Measurements from ENCODE around the gene DNAJC21. TPM values are rescaled to one million over a fixed set of nuclear protein-coding genes. Genes with fewer than 3 reads are reported as not detected.

The DNAJC21 gene
- total and polyA plus RNA-seq, 4 donors, result 8.8 to 21.0 (median 11.8) TPM

DNA sequence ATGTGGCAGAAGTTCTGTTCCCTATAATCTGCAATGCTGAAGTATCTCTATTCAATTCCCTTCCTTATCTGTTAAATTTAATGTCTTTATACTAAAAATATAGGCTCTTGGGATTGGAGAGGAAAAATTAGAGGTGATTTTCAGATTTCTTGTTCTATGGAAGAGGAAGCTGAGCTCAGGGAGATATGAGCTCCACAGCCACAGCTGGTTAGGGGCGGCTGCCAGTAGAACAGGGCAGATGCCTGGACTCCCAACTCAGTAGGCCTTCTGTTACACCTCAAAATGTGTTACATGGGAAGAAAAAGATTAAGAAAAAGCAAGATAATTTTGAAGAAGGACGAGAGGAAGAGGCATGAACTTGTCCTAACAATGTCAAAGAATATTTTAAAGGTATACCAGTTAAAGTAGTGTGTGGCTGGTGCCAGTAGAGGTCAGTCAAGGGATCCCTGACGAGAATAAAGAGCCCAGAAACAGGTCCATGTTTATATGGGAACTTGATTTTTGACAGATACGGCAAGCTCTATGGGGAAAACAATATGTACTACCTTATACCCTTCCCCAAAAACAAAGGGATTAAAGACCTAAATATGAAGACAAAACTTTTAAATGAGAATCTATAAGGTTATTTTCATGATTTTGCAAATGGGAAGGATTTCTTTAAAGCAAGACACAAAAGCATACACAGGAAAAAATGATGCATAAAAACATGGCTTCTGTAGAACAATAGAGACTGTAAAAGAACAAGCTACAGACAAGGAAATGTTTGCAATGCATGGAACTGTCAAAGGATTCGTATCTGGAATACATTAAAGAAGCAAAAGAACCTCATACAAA is 28.7 kb downstream of the DNAJC21 start:
- H3K9me3 ChIP-seq (ENCODE audit: control insufficient read depth in 4 of 4, low read length in 3 of 4), result no peaks in the 10 kb centered on the region
- DNase-seq (ENCODE audit: low spot score), result no peak
- 48% methylated on average over 5 of the region's 5 CpGs for WGBS
- no peak overlapping the region for H3K4me3 ChIP-seq (ENCODE audit: low read depth in 1 of 3, low read length in 3 of 3)
- peaks cover 2 to 11% (median 6%) of the 10 kb centered on the region in 4 donors for H3K36me3 ChIP-seq (ENCODE audit: control insufficient read depth in 4 of 4, insufficient read depth in 3 of 4, low read depth in 1 of 4, low read length in 3 of 4)
- H3K27ac ChIP-seq (ENCODE audit: low read depth in 1 of 2, low read length in 2 of 2), result no peak overlapping the region
- no peak overlapping the region for H3K9ac ChIP-seq (ENCODE audit: low read depth in 1 of 2, low read length in 2 of 2)
- peaks cover 0 to 13% (median 11%) of the 10 kb centered on the region in 4 donors for H3K4me1 ChIP-seq (ENCODE audit: control insufficient read depth in 4 of 4, insufficient read depth in 4 of 4, low read length in 3 of 4)
- TF ChIP-seq RAD21 (IDR thresholded peaks at IDR 0.05) (peak; percentile 77 to 81), HNF4G (IDR thresholded peaks at IDR 0.05) (no peak), GABPA (IDR thresholded peaks at IDR 0.05 in 1 of 2, conservative IDR thresholded peaks at IDR 0.05 in 1 of 2) (no peak), JUND (IDR thresholded peaks at IDR 0.05) (no peak), NR2F2 (IDR thresholded peaks at IDR 0.05) (no peak), TAF1 (conservative IDR thresholded peaks at IDR 0.05) (no peak), HNF4A (conservative IDR thresholded peaks at IDR 0.05) (no peak), CTCF (IDR thresholded peaks at IDR 0.05; ENCODE audit: low read depth, low read length, missing input control) (peak; percentile 56), EGR1 (IDR thresholded peaks at IDR 0.05; ENCODE audit: low read depth in 2 of 2) (no peak), FOXA1 (IDR thresholded peaks at IDR 0.05) (no peak), ATF3 (IDR thresholded peaks at IDR 0.05) (no peak)
- TF ChIP-seq, protein P1, sequence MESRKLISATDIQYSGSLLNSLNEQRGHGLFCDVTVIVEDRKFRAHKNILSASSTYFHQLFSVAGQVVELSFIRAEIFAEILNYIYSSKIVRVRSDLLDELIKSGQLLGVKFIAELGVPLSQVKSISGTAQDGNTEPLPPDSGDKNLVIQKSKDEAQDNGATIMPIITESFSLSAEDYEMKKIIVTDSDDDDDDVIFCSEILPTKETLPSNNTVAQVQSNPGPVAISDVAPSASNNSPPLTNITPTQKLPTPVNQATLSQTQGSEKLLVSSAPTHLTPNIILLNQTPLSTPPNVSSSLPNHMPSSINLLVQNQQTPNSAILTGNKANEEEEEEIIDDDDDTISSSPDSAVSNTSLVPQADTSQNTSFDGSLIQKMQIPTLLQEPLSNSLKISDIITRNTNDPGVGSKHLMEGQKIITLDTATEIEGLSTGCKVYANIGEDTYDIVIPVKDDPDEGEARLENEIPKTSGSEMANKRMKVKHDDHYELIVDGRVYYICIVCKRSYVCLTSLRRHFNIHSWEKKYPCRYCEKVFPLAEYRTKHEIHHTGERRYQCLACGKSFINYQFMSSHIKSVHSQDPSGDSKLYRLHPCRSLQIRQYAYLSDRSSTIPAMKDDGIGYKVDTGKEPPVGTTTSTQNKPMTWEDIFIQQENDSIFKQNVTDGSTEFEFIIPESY (IDR thresholded peaks at IDR 0.05), result no peak
- TF ChIP-seq, protein P2, sequence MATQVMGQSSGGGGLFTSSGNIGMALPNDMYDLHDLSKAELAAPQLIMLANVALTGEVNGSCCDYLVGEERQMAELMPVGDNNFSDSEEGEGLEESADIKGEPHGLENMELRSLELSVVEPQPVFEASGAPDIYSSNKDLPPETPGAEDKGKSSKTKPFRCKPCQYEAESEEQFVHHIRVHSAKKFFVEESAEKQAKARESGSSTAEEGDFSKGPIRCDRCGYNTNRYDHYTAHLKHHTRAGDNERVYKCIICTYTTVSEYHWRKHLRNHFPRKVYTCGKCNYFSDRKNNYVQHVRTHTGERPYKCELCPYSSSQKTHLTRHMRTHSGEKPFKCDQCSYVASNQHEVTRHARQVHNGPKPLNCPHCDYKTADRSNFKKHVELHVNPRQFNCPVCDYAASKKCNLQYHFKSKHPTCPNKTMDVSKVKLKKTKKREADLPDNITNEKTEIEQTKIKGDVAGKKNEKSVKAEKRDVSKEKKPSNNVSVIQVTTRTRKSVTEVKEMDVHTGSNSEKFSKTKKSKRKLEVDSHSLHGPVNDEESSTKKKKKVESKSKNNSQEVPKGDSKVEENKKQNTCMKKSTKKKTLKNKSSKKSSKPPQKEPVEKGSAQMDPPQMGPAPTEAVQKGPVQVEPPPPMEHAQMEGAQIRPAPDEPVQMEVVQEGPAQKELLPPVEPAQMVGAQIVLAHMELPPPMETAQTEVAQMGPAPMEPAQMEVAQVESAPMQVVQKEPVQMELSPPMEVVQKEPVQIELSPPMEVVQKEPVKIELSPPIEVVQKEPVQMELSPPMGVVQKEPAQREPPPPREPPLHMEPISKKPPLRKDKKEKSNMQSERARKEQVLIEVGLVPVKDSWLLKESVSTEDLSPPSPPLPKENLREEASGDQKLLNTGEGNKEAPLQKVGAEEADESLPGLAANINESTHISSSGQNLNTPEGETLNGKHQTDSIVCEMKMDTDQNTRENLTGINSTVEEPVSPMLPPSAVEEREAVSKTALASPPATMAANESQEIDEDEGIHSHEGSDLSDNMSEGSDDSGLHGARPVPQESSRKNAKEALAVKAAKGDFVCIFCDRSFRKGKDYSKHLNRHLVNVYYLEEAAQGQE (IDR thresholded peaks at IDR 0.05), result no peak
- TF ChIP-seq, protein P3, sequence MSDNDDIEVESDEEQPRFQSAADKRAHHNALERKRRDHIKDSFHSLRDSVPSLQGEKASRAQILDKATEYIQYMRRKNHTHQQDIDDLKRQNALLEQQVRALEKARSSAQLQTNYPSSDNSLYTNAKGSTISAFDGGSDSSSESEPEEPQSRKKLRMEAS (IDR thresholded peaks at IDR 0.05), result no peak
- H3K27me3 ChIP-seq (ENCODE audit: control insufficient read depth in 4 of 4, insufficient read depth in 4 of 4, low read length in 3 of 4), result no peaks in the 10 kb centered on the region
